SU-DHL-6 (cell line): ENCODE results near the gene SLC12A5.

Source experiments
- CTCF ChIP-seq: fragments of 200-600 bp; sonication (generic); IDR thresholded peaks from one replicate; pipeline ENCODE4 v1.5.1; 2017; ENCODE audit warnings: antibody characterized with exemption, mild to moderate bottlenecking, low read length, moderate library complexity; ENCODE audit not compliant: insufficient read depth, poor library complexity, severe bottlenecking
- EZH2phosphoT487 ChIP-seq: fragments of 200-600 bp; sonication (generic), shearing (Covaris generic); conservative IDR thresholded peaks from 2 replicates; pipeline ENCODE4 v1.6.1; 2018; ENCODE audit warnings: mild to moderate bottlenecking, antibody characterized with exemption, low read length, moderate library complexity, mixed read lengths

GRCh38 chr20:45997187-45997586 is 31.8 kb upstream of the SLC12A5 start:
- TF ChIP-seq EZH2phosphoT487 (no peak), CTCF (no peak)
